Measurements from ENCODE around the gene COX6B2.

Gene COX6B2

GRCh38 chr19:55300886-55301458 lies 53.5 kb downstream of the COX6B2 start:
- no peak for TF ChIP-seq OSR1 (CRISPR knock-in tag; IDR thresholded peaks at IDR 0.05)
- no peak for TF ChIP-seq ZFP3 (CRISPR knock-in tag; IDR thresholded peaks at IDR 0.05)
- no peak for TF ChIP-seq TOX (CRISPR knock-in tag; IDR thresholded peaks at IDR 0.05; ENCODE audit: borderline replicate concordance)
- TF ChIP-seq CSDC2 (CRISPR knock-in tag; IDR thresholded peaks at IDR 0.05), result no peak
- no peak for TF ChIP-seq SNAI2 (CRISPR knock-in tag; IDR thresholded peaks at IDR 0.05)
- no peak for TF ChIP-seq ZFP30 (CRISPR knock-in tag; IDR thresholded peaks at IDR 0.05)
- no peak for TF ChIP-seq TCF4 (CRISPR knock-in tag; IDR thresholded peaks at IDR 0.05; ENCODE audit: borderline replicate concordance)
- no peak for TF ChIP-seq CSRNP3 (CRISPR knock-in tag; IDR thresholded peaks at IDR 0.05)
- TF ChIP-seq BACH2 (CRISPR knock-in tag; IDR thresholded peaks at IDR 0.05; ENCODE audit: borderline replicate concordance), result no peak
- no peak for TF ChIP-seq PPARA (CRISPR knock-in tag; IDR thresholded peaks at IDR 0.05; ENCODE audit: borderline replicate concordance)
- no peak for TF ChIP-seq ZC3H10 (CRISPR knock-in tag; IDR thresholded peaks at IDR 0.05)
- no peak for TF ChIP-seq ESRRG (CRISPR knock-in tag; IDR thresholded peaks at IDR 0.05)
- TF ChIP-seq, protein P1, sequence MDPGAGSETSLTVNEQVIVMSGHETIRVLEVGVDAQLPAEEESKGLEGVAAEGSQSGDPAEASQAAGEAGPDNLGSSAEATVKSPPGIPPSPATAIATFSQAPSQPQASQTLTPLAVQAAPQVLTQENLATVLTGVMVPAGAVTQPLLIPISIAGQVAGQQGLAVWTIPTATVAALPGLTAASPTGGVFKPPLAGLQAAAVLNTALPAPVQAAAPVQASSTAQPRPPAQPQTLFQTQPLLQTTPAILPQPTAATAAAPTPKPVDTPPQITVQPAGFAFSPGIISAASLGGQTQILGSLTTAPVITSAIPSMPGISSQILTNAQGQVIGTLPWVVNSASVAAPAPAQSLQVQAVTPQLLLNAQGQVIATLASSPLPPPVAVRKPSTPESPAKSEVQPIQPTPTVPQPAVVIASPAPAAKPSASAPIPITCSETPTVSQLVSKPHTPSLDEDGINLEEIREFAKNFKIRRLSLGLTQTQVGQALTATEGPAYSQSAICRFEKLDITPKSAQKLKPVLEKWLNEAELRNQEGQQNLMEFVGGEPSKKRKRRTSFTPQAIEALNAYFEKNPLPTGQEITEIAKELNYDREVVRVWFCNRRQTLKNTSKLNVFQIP (CRISPR knock-in tag; IDR thresholded peaks at IDR 0.05; ENCODE audit: borderline replicate concordance, low read depth), result no peak
- no peak for TF ChIP-seq ZNF8 (CRISPR knock-in tag; IDR thresholded peaks at IDR 0.05)
- ATAC-seq, result no peak

DNA sequence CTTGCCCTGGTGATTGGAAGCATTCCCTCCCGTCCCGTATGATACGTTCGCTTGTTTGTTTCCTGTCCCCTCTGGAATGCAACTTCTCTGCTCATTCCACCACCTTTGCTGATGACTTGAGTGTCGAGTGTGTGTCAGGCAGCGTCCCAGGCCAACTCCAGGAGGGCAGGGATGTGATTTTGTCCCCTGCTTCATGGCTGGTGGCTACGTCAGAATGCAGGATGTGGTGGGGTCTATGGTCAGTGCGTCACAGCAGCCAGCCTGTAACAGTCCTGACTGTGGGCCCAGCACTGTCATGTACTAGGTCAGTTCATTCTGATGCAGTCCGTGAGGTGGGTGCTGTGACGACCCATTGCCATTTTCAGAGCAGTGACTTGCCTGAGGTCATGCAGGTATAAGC lies 54.5 kb downstream of the COX6B2 start:
- TF ChIP-seq ZNF70 (CRISPR knock-in tag; IDR thresholded peaks at IDR 0.05), result no peak
- ATAC-seq, result no peak

All from SK-N-SH treated with all-trans-retinoic acid at 6 μM for 48 hours (cell line).